WTC11 (cell line): Measurements from ENCODE around the gene NFATC2IP.

Experiments
- ATF1 ChIP-seq: sonication (generic); formaldehyde crosslinking; IDR thresholded peaks from 2 replicates; pipeline ENCODE4 v1.8.1; 2023; ENCODE audit warnings: mild to moderate bottlenecking, moderate library complexity, missing genetic modification reagents
- ATF3 ChIP-seq: sonication (generic); formaldehyde crosslinking; conservative IDR thresholded peaks from 2 replicates; pipeline ENCODE4 v1.8.1; 2022; ENCODE audit warnings: mild to moderate bottlenecking, missing genetic modification reagents
- CBFB ChIP-seq: sonication (generic); formaldehyde crosslinking; IDR thresholded peaks from 2 replicates; pipeline ENCODE4 v1.8.1; 2022; ENCODE audit warnings: mild to moderate bottlenecking, low read depth, missing genetic modification reagents
- CREB1 ChIP-seq: sonication (generic); formaldehyde crosslinking; IDR thresholded peaks from 2 replicates; pipeline ENCODE4 v1.8.0; 2023; ENCODE audit warnings: mild to moderate bottlenecking, missing genetic modification reagents
- CTCF ChIP-seq: fragments of 200-600 bp; IDR thresholded peaks from 2 replicates; pipeline ENCODE4 v1.8.0; 2022; ENCODE audit warnings: antibody characterized with exemption
- ERG ChIP-seq: fragments of 250-450 bp; sonication (Bioruptor Pico); IDR thresholded peaks from 2 replicates; pipeline ENCODE4 v1.8.0; 2021; ENCODE audit warnings: mild to moderate bottlenecking
- GABPB1 ChIP-seq: sonication (generic); formaldehyde crosslinking; IDR thresholded peaks from 2 replicates; pipeline ENCODE4 v1.8.1; 2023; ENCODE audit warnings: mild to moderate bottlenecking, missing genetic modification reagents
- SOX15 ChIP-seq: fragments of 250-450 bp; sonication (Bioruptor Pico); IDR thresholded peaks from 2 replicates; pipeline ENCODE4 v1.9.0; 2021; ENCODE audit warnings: mild to moderate bottlenecking
- STAT6 ChIP-seq: sonication (generic); formaldehyde crosslinking; conservative IDR thresholded peaks from 2 replicates; pipeline ENCODE4 v1.8.1; 2023; ENCODE audit warnings: mild to moderate bottlenecking, low read depth, missing genetic modification reagents, moderate library complexity
- TCF7 ChIP-seq: sonication (generic); formaldehyde crosslinking; IDR thresholded peaks from 2 replicates; pipeline ENCODE4 v1.8.0; 2022; ENCODE audit warnings: mild to moderate bottlenecking, low read depth, missing genetic modification reagents, moderate library complexity
- USF2 ChIP-seq: sonication (generic); formaldehyde crosslinking; IDR thresholded peaks from 2 replicates; pipeline ENCODE4 v1.8.1; 2023; ENCODE audit warnings: mild to moderate bottlenecking, missing genetic modification reagents, moderate library complexity
- ZBTB21 ChIP-seq: sonication (generic); formaldehyde crosslinking; IDR thresholded peaks from 2 replicates; pipeline ENCODE4 v1.8.1; 2023; ENCODE audit warnings: mild to moderate bottlenecking, missing genetic modification reagents, borderline replicate concordance
- ZNF263 ChIP-seq: sonication (generic); formaldehyde crosslinking; IDR thresholded peaks from 2 replicates; pipeline ENCODE4 v1.8.1; 2022; ENCODE audit warnings: low read depth, mild to moderate bottlenecking, moderate library complexity, missing genetic modification reagents
- ZNF281 ChIP-seq: sonication (generic); formaldehyde crosslinking; IDR thresholded peaks from 2 replicates; pipeline ENCODE4 v1.8.0; 2023; ENCODE audit warnings: mild to moderate bottlenecking, missing genetic modification reagents

- TF ChIP-seq ATF1 (CRISPR knock-in tag), result no peak
- no peak for TF ChIP-seq CBFB (CRISPR knock-in tag)
- no peak for TF ChIP-seq CREB1 (CRISPR knock-in tag)
- TF ChIP-seq CTCF, result no peak
- no peak for TF ChIP-seq GABPB1 (CRISPR knock-in tag)
- TF ChIP-seq ZNF263 (CRISPR knock-in tag), result no peak
- no peak for TF ChIP-seq STAT6 (CRISPR knock-in tag)
- TF ChIP-seq ZNF281 (CRISPR knock-in tag), result no peak
- TF ChIP-seq USF2 (CRISPR knock-in tag), result no peak
- TF ChIP-seq ATF3 (CRISPR knock-in tag), result no peak
- no peak for TF ChIP-seq ZBTB21
- TF ChIP-seq TCF7 (CRISPR knock-in tag), result no peak
- TF ChIP-seq SOX15 (CRISPR knock-in tag), result no peak
- TF ChIP-seq ERG (CRISPR knock-in tag), result no peak
Measured at GRCh38 chr16:28935924-28936783, 14.6 kb upstream of the NFATC2IP start.
